H9 (cell line): ENCODE results near the gene PTTG2. TPM values are rescaled to one million over a fixed set of nuclear protein-coding genes. Genes with fewer than 3 reads are reported as not detected.
A peak's percentile ranks its signal among the peaks of the same experiment; 100 is the strongest.

Experiments used
- DNase-seq: peaks from one replicate; pipeline ENCODE4 v3.0.0-alpha.2; 2017
- H2AFZ ChIP-seq: one replicate; pipeline ENCODE4 v1.6.1; 2013; ENCODE audit warnings: mild to moderate bottlenecking, low read length, control low read depth, moderate library complexity
- H2AK5ac ChIP-seq: 2 replicates; pipeline ENCODE4 v1.6.1; 2013; ENCODE audit warnings: low read length, control low read depth, mixed read lengths; ENCODE audit not compliant: insufficient read length
- H2BK120ac ChIP-seq: one replicate; pipeline ENCODE4 v1.6.1; 2013; ENCODE audit warnings: low read depth, mild to moderate bottlenecking, low read length, control low read depth, inconsistent platforms; ENCODE audit not compliant: poor library complexity, severe bottlenecking
- H2BK12ac ChIP-seq: 2 replicates; pipeline ENCODE4 v1.6.1; 2013; ENCODE audit warnings: low read length, control low read depth, mixed read lengths, low read depth; ENCODE audit not compliant: insufficient read length
- H2BK15ac ChIP-seq: 2 replicates; pipeline ENCODE4 v1.6.1; 2013; ENCODE audit warnings: low read depth, low read length, control low read depth
- H2BK20ac ChIP-seq: one replicate; pipeline ENCODE4 v1.6.1; 2013; ENCODE audit warnings: low read depth, mild to moderate bottlenecking, low read length, control low read depth, inconsistent platforms; ENCODE audit not compliant: poor library complexity, severe bottlenecking
- H2BK5ac ChIP-seq: 2 replicates; pipeline ENCODE4 v1.6.1; 2013; ENCODE audit warnings: low read length, control low read depth, mixed read lengths; ENCODE audit not compliant: insufficient read length
- H3K14ac ChIP-seq: 2 replicates; pipeline ENCODE4 v1.6.1; 2013; ENCODE audit warnings: low read length, control low read depth; ENCODE audit not compliant: insufficient read depth
- H3K18ac ChIP-seq: 2 replicates; pipeline ENCODE4 v1.6.1; 2013; ENCODE audit warnings: low read depth, mild to moderate bottlenecking, mixed read lengths, low read length, control low read depth; ENCODE audit not compliant: insufficient read length
- H3K23ac ChIP-seq: 2 replicates; pipeline ENCODE4 v1.6.1; 2013; ENCODE audit warnings: low read length, control low read depth, mixed read lengths, low read depth; ENCODE audit not compliant: insufficient read length
- H3K23me2 ChIP-seq: 2 replicates; pipeline ENCODE4 v1.6.1; 2013; ENCODE audit warnings: low read depth, mild to moderate bottlenecking, mixed read lengths, low read length, control low read depth; ENCODE audit not compliant: insufficient read length, poor library complexity, severe bottlenecking
- H3K27ac ChIP-seq: 2 replicates; pipeline ENCODE4 v1.5.1; 2013; ENCODE audit warnings: low read length, control low read depth, mixed read lengths, low read depth; ENCODE audit not compliant: insufficient read length
- H3K27me3 ChIP-seq: 2 replicates; pipeline ENCODE4 v1.6.1; 2013; ENCODE audit warnings: low read length, control low read depth, inconsistent platforms; ENCODE audit not compliant: insufficient read depth
- H3K4ac ChIP-seq: 2 replicates; pipeline ENCODE4 v1.6.1; 2013; ENCODE audit warnings: low read depth, mild to moderate bottlenecking, control low read depth, inconsistent platforms, low read length, moderate library complexity
- H3K4me1 ChIP-seq: 2 replicates; pipeline ENCODE4 v1.6.1; 2013; ENCODE audit warnings: low read length, control low read depth, inconsistent platforms; ENCODE audit not compliant: insufficient read depth
- H3K4me2 ChIP-seq: 2 replicates; pipeline ENCODE4 v1.6.1; 2013; ENCODE audit warnings: low read length, control low read depth, mixed read lengths; ENCODE audit not compliant: insufficient read length, insufficient read depth
- H3K56ac ChIP-seq: 2 replicates; pipeline ENCODE4 v1.6.1; 2013; ENCODE audit warnings: low read depth, mild to moderate bottlenecking, mixed read lengths, low read length, control low read depth; ENCODE audit not compliant: insufficient read length
- H3K79me1 ChIP-seq: 2 replicates; pipeline ENCODE4 v1.6.1; 2013; ENCODE audit warnings: low read depth, mild to moderate bottlenecking, moderate library complexity, low read length, control low read depth, inconsistent platforms; ENCODE audit not compliant: insufficient read depth, poor library complexity, severe bottlenecking
- H3K79me2 ChIP-seq: 2 replicates; pipeline ENCODE4 v1.6.1; 2013; ENCODE audit warnings: low read length, control low read depth, inconsistent platforms; ENCODE audit not compliant: insufficient read depth
- H3K9ac ChIP-seq: 2 replicates; pipeline ENCODE4 v1.6.1; 2013; ENCODE audit warnings: low read length, control low read depth, mixed read lengths; ENCODE audit not compliant: insufficient read length; ENCODE audit errors: extremely low read depth
- H3K9me3 ChIP-seq: one replicate; pipeline ENCODE4 v1.6.1; 2013; ENCODE audit warnings: low read depth, low read length, inconsistent platforms; ENCODE audit not compliant: control insufficient read depth
- H3T11ph ChIP-seq: one replicate; pipeline ENCODE4 v1.6.1; 2013; ENCODE audit warnings: mild to moderate bottlenecking, low read length, control low read depth, inconsistent platforms
- H4K20me1 ChIP-seq: one replicate; pipeline ENCODE4 v1.6.1; 2013; ENCODE audit not compliant: control insufficient read depth, insufficient read length, insufficient read depth
- H4K5ac ChIP-seq: 2 replicates; pipeline ENCODE4 v1.6.1; 2013; ENCODE audit warnings: low read depth, mild to moderate bottlenecking, mixed read lengths, low read length, control low read depth; ENCODE audit not compliant: insufficient read length
- H4K8ac ChIP-seq: replicated peaks from 2 replicates; pipeline ENCODE4 v1.6.1; 2013; ENCODE audit warnings: low read length, control low read depth, mixed read lengths, low read depth; ENCODE audit not compliant: insufficient read length
- H4K91ac ChIP-seq: 2 replicates; pipeline ENCODE4 v1.6.1; 2013; ENCODE audit warnings: low read depth, mild to moderate bottlenecking, moderate library complexity, mixed read lengths, low read length, control low read depth; ENCODE audit not compliant: insufficient read length
- H3K27ac Mint-ChIP-seq, 3 experiments: 2 replicates in 2 of 3; 3 replicates in 1 of 3; pipeline ENCODE4 v1.8.0; 2020 to 2021; ENCODE audit warnings: mixed read lengths in 3 of 3, mild to moderate bottlenecking in 1 of 3, moderate library complexity in 1 of 3
- H3K27me3 Mint-ChIP-seq: 2 replicates; pipeline ENCODE4 v1.8.0; 2021; ENCODE audit warnings: low read depth, mild to moderate bottlenecking, moderate library complexity, mixed read lengths
- H3K36me3 Mint-ChIP-seq, 3 experiments: 2 replicates in 2 of 3; 3 replicates in 1 of 3; pipeline ENCODE4 v1.8.0; 2020 to 2021; ENCODE audit warnings: low read depth in 3 of 3, mixed read lengths in 3 of 3; ENCODE audit not compliant: insufficient read depth in 1 of 3
- H3K4me1 Mint-ChIP-seq, 2 experiments: 2 replicates each; pipeline ENCODE4 v1.8.0; 2020; ENCODE audit warnings: mixed read lengths in 2 of 2
- H3K4me3 Mint-ChIP-seq, 2 experiments: 2 replicates in 1 of 2; 3 replicates in 1 of 2; pipeline ENCODE4 v1.8.0; 2020 to 2021; ENCODE audit warnings: mild to moderate bottlenecking in 2 of 2, mixed read lengths in 2 of 2, moderate library complexity in 1 of 2
- H3K9me3 Mint-ChIP-seq, 2 experiments: 2 replicates in 1 of 2; 3 replicates in 1 of 2; pipeline ENCODE4 v1.8.0; 2020; ENCODE audit warnings: mild to moderate bottlenecking in 2 of 2, mixed read lengths in 2 of 2, moderate library complexity in 1 of 2
- WGBS: extraction: QIAGEN DNeasy Blood & Tissue Kit; methylation state at CpG from one replicate; pipeline ENCODE4 v1.1.7; 2013; ENCODE audit warnings: missing lambda C conversion rate, low lambda C conversion rate, mixed read lengths; ENCODE audit not compliant: insufficient read length; ENCODE audit errors: extremely low coverage; 5-methylcytosine and 5-hydroxymethylcytosine counted together
- total RNA-seq: library from RNA; stranded (reverse); gene quantifications from 2 replicates; pipeline ENCODE4 v1.2.1, GENCODE V29; 2021
- TF ChIP-seq, protein P1 (sequence below): fragments of 200-600 bp; sonication (generic); conservative IDR thresholded peaks from 3 replicates; pipeline ENCODE4 v1.8.0; 2021; ENCODE audit warnings: antibody characterized with exemption, mild to moderate bottlenecking

PTTG2 gene
- total RNA-seq, 1 experiment from 2014 or later: not detected

- Histone ChIP-seq H3K27ac (no peak overlapping the region), H3K79me2 (peaks cover 4% of the 10 kb centered on the region; the same call in 1 of the 2 replicates), H3K9ac (no peak overlapping the region), H2BK120ac (no peak overlapping the region), H2BK20ac (no peak overlapping the region), H3K23ac (no peak overlapping the region), H3K4me1 (peaks cover 8% of the 10 kb centered on the region; the same call in 1 of the 2 replicates), H2AFZ (no peak overlapping the region), H3K4ac (no peak overlapping the region), H4K20me1 (no peaks in the 10 kb centered on the region), H3K9me3 (no peaks in the 10 kb centered on the region), H3K4me2 (no peak overlapping the region), H4K8ac (no peak overlapping the region), H2BK5ac (no peak overlapping the region), H2BK15ac (no peak overlapping the region), H4K91ac (no peak overlapping the region), H3T11ph (no peak overlapping the region), H3K56ac (no peak overlapping the region), H3K79me1 (no peaks in the 10 kb centered on the region), H3K14ac (no peak overlapping the region), H3K18ac (no peak overlapping the region), H4K5ac (no peak overlapping the region), H3K23me2 (no peaks in the 10 kb centered on the region), H2AK5ac (no peak overlapping the region), H3K27me3 (no peaks in the 10 kb centered on the region), H2BK12ac (no peak overlapping the region)
- Mint-ChIP-seq H3K4me3 (no peak overlapping the region), H3K27ac (peak overlapping the region in 1 of 3 experiments; percentile 87; a peak in 2 of 7 replicates), H3K27me3 (no peaks in the 10 kb centered on the region), H3K4me1 (peaks cover 51 to 65% of the 10 kb centered on the region in 2 experiments), H3K9me3 (no peaks in the 10 kb centered on the region), H3K36me3 (peaks cover 0 to 7% (median 5%) of the 10 kb centered on the region in 3 experiments; a peak in 5 of 7 replicates)
- WGBS: no CpG with 5 or more reads among the region's 10 CpGs
- TF ChIP-seq, protein P1, sequence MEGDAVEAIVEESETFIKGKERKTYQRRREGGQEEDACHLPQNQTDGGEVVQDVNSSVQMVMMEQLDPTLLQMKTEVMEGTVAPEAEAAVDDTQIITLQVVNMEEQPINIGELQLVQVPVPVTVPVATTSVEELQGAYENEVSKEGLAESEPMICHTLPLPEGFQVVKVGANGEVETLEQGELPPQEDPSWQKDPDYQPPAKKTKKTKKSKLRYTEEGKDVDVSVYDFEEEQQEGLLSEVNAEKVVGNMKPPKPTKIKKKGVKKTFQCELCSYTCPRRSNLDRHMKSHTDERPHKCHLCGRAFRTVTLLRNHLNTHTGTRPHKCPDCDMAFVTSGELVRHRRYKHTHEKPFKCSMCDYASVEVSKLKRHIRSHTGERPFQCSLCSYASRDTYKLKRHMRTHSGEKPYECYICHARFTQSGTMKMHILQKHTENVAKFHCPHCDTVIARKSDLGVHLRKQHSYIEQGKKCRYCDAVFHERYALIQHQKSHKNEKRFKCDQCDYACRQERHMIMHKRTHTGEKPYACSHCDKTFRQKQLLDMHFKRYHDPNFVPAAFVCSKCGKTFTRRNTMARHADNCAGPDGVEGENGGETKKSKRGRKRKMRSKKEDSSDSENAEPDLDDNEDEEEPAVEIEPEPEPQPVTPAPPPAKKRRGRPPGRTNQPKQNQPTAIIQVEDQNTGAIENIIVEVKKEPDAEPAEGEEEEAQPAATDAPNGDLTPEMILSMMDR: no peak; the same call in 2 of the 3 replicates
- DNase-seq: no peak
Measured at GRCh38 chr4:37993806-37994205, 33.6 kb downstream of the PTTG2 start.
